Sigmoid colon (tissue), 4 donors: Measurements from ENCODE around the gene ZNF484.
"Not testable (repeated sequence)": the region's sequence is repeated elsewhere in the genome, so short reads cannot be mapped to it uniquely, and the experiment has no call there.

Experiments
- EP300 ChIP-seq, 4 donors: sonication (generic); formaldehyde crosslinking; IDR thresholded peaks; one replicate each; pipeline ENCODE4 v1.6.1; 2017; ENCODE audit warnings: antibody characterized with exemption in 4 of 4
- POLR2A ChIP-seq, 2 donors: fragments of 450-650 bp; IDR thresholded peaks; one replicate each; pipeline ENCODE4 v1.6.1; 2016; ENCODE audit warnings: antibody characterized with exemption in 2 of 2, mild to moderate bottlenecking in 2 of 2, moderate library complexity in 2 of 2
- POLR2AphosphoS5 ChIP-seq, 4 donors: sonication (generic); formaldehyde crosslinking; IDR thresholded peaks; one replicate each; pipeline ENCODE4 v1.6.1; 2017; ENCODE audit warnings: antibody characterized with exemption in 4 of 4
- TF ChIP-seq, protein P1 (sequence below), 4 experiments: fragments of 450-650 bp in 3 of 4; fragments of 200-600 bp in 1 of 4; IDR thresholded peaks; one replicate each; pipeline ENCODE4 v1.5.1; 2016 to 2019; ENCODE audit warnings: antibody characterized with exemption in 4 of 4, mild to moderate bottlenecking in 3 of 4, moderate library complexity in 2 of 4

DNA sequence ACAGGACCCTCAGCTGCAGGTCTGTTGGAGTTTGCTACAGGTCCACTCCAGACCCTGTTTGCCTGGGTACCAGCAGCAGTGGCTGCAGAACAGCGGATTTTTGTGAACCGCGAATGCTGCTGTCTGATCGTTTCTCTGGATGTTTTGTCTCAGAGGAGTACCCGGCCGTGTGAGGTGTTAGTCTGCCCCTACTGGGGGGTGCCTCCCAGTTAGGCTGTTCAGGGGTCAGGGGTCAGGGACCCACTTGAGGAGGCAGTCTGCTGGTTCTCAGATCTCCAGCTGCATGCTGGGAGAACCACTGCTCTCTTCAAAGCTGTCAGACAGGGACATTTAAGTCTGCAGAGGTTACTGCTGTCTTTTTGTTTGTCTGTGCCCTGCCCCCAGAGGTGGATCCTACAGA, 27.3 kb upstream of the ZNF484 start:
- TF ChIP-seq, protein P1, sequence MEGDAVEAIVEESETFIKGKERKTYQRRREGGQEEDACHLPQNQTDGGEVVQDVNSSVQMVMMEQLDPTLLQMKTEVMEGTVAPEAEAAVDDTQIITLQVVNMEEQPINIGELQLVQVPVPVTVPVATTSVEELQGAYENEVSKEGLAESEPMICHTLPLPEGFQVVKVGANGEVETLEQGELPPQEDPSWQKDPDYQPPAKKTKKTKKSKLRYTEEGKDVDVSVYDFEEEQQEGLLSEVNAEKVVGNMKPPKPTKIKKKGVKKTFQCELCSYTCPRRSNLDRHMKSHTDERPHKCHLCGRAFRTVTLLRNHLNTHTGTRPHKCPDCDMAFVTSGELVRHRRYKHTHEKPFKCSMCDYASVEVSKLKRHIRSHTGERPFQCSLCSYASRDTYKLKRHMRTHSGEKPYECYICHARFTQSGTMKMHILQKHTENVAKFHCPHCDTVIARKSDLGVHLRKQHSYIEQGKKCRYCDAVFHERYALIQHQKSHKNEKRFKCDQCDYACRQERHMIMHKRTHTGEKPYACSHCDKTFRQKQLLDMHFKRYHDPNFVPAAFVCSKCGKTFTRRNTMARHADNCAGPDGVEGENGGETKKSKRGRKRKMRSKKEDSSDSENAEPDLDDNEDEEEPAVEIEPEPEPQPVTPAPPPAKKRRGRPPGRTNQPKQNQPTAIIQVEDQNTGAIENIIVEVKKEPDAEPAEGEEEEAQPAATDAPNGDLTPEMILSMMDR (IDR thresholded peaks at IDR 0.05), result not testable (repeated sequence)
- TF ChIP-seq POLR2A, EP300, POLR2AphosphoS5 (IDR thresholded peaks at IDR 0.05): not testable (repeated sequence)
